ENCODE results near the gene SRP54.

The SRP54 gene

GRCh38 chr14:34965912-34966311 lies 16.9 kb upstream of the SRP54 start:
- DNase-seq (ENCODE audit: low spot score): no peak
- TF ChIP-seq, protein P1, sequence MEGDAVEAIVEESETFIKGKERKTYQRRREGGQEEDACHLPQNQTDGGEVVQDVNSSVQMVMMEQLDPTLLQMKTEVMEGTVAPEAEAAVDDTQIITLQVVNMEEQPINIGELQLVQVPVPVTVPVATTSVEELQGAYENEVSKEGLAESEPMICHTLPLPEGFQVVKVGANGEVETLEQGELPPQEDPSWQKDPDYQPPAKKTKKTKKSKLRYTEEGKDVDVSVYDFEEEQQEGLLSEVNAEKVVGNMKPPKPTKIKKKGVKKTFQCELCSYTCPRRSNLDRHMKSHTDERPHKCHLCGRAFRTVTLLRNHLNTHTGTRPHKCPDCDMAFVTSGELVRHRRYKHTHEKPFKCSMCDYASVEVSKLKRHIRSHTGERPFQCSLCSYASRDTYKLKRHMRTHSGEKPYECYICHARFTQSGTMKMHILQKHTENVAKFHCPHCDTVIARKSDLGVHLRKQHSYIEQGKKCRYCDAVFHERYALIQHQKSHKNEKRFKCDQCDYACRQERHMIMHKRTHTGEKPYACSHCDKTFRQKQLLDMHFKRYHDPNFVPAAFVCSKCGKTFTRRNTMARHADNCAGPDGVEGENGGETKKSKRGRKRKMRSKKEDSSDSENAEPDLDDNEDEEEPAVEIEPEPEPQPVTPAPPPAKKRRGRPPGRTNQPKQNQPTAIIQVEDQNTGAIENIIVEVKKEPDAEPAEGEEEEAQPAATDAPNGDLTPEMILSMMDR (IDR thresholded peaks at IDR 0.05; ENCODE audit: borderline replicate concordance, control extremely low read depth, extremely low read depth, insufficient read depth, missing control alignments): no peak
- in situ Hi-C loops (cut with MboI; ENCODE audit: low sequenced_read_pairs, unreplicated experiment): no loop called here

DNA sequence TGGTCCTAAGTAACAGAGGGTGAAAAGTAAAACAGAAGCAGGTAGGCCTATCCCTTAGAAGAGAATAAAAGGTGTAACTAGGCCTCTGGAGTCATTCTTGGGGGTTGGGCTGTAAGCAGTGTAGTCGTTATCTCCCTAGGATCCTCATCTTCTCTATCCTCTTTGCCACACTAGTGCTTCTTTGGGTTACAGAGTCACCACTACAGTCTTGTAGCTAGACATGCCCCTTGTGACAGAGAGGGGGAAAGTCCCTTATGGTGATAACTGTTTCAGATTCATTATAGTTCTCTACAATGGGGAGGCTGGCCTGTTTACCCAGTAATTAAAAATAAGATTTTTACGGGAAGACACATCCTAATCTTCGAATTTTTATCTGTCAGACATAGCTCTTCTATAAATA lies 16.4 kb upstream of the SRP54 start:
- in situ Hi-C loops (cut with MboI; ENCODE audit: low sequenced_read_pairs, unreplicated experiment): no loop called here
- TF ChIP-seq, protein P1 (IDR thresholded peaks at IDR 0.05; ENCODE audit: borderline replicate concordance, control extremely low read depth, extremely low read depth, insufficient read depth, missing control alignments): no peak
- DNase-seq (ENCODE audit: low spot score): peak; percentile 54

- in situ Hi-C loops (cut with MboI; ENCODE audit: low sequenced_read_pairs, unreplicated experiment): no loop called here
- TF ChIP-seq, protein P1 (IDR thresholded peaks at IDR 0.05; ENCODE audit: borderline replicate concordance, control extremely low read depth, extremely low read depth, insufficient read depth, missing control alignments): no peak
Measured at GRCh38 chr14:34970665-34971064, 12.1 kb upstream of the SRP54 start.

DNA sequence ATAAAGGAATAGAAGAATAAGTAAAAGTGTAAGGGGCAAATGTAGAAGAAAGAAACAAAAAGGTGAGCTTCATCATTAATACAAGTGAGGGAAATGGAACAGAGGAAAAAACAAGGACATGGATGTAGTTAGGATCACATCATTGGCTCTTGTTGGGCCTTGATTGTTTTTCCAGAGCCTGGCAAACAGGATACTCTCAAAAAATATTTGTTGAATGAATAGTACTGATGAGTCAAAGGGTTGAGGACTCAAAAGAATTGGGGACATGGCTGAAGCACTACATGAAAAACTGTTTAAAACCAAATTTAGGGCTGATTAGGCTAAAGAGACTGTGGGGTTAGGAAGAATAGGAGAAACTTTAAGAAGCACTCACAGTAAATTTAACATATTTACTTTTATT lies 11.4 kb upstream of the SRP54 start:
- no peak for DNase-seq (ENCODE audit: low spot score)
- TF ChIP-seq, protein P1 (IDR thresholded peaks at IDR 0.05; ENCODE audit: borderline replicate concordance, control extremely low read depth, extremely low read depth, insufficient read depth, missing control alignments): no peak
- in situ Hi-C loops (cut with MboI; ENCODE audit: low sequenced_read_pairs, unreplicated experiment): no loop called here

More at GRCh38 chr14:34970665-34971064, 12.1 kb upstream of the SRP54 start:
- no peak for DNase-seq (ENCODE audit: low spot score)

DNA sequence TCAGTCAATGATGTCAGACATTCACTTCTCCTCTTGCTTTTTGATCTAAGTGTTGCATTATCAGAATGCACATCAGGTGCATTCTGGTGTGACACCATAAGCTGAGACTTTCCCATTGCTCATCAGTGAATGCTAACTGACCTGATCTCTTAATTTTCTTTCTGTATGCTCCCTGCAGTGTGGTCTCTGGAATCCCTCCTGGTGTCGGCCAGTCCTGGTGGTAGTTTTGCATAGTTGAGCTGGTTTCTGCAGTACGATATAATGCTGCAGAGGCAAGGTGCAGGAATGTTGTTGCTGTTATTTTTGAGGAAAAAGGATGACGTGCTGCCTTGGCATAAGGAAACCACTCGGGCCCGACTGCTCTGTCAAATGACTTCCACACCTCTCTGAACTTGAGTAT lies 11.0 kb upstream of the SRP54 start:
- in situ Hi-C loops (cut with MboI; ENCODE audit: low sequenced_read_pairs, unreplicated experiment): no loop called here
- TF ChIP-seq, protein P1 (IDR thresholded peaks at IDR 0.05; ENCODE audit: borderline replicate concordance, control extremely low read depth, extremely low read depth, insufficient read depth, missing control alignments): no peak
- DNase-seq (ENCODE audit: low spot score): no peak

- TF ChIP-seq, protein P1 (IDR thresholded peaks at IDR 0.05; ENCODE audit: borderline replicate concordance, control extremely low read depth, extremely low read depth, insufficient read depth, missing control alignments): no peak
- DNase-seq (ENCODE audit: low spot score): no peak
- in situ Hi-C loops (cut with MboI; ENCODE audit: low sequenced_read_pairs, unreplicated experiment): no loop called here
Measured at GRCh38 chr14:34978444-34978843, 4.3 kb upstream of the SRP54 start.

Data from GM13976 (cell line).